Activated T-helper 1 cell treated with anti-CD3 and anti-CD28 coated beads, Interleukin-2, amount 50 U/mL, for 16 hours (primary cell): Measurements from ENCODE around the gene PIP4K2C.

ENCODE experiments used
- DNase-seq, 2 donors: peaks; one replicate each; pipeline ENCODE4 v3.0.0-alpha.2; 2020; ENCODE audit warnings: low read depth in 1 of 2, low spot score in 1 of 2

The PIP4K2C gene

GRCh38 chr12:57620936-57621496 is 30.0 kb downstream of the PIP4K2C start:
- no peak for DNase-seq

- peak in 1 of 2 donors; percentile 37 for DNase-seq
Observed at GRCh38 chr12:57621497-57622292, 30.7 kb downstream of the PIP4K2C start.

DNA sequence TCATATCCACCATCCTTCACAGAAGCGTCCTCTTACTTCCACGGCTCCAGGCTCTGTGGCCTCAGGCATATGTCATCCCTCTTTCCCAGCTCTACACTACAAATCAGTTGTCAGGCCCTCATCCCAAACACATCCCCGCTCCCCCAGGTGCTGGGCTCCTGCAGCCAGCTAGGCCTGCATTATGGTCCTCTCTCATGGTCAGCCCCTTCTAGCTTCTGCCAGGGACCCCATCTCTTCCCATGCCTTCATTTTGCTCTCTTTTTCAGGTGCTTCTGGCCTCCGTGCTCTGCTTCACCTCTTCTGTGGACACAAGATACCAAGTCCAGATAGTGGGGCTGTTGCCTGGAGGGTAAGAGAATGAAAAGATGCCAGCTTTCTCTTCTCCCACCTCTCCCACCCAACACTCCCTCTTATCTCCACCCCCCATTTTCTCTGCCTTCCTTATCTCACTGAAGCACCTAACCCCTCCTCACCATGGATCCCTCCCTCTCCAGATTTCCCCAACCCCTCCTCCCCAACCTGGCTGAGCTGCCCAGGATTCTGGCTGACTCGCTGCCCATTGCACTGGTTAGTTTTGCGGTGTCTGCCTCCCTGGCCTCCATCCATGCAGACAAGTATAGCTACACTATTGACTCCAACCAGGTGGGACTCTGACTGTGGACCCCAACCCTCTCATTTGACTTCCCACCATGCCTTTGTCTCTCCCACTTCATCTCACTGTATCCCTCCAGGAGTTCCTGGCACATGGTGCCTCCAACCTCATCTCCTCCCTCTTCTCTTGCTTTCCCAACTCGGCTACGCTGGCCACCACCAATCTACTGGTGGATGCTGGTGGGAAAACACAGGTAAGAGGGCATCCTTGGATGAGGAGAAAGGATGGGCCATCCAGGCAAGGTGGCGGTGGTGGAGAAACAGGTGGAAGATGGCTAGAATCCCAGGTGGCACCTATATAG is 31.6 kb downstream of the PIP4K2C start:
- no peak for DNase-seq

DNA sequence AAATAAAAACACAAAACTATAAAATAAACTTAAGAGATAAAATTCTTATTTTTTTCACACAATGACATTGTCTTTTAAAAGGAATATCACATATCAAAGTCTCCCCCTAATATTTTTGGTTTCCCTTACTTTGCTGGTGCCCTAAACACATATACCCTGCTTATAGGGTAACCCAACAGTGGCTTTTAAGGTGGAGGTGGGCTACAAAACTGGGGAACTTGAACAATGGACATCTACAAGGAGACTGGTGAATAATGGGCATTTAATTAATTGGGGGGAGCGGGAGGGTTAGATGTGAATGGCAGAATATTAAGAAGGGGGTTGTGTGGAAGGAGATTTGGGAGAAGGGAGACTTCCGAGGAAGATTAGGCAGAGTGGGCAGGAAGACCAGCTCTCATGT is 32.4 kb downstream of the PIP4K2C start:
- no peak for DNase-seq

GRCh38 chr12:57623811-57624390 is 32.9 kb downstream of the PIP4K2C start:
- no peak for DNase-seq

DNA sequence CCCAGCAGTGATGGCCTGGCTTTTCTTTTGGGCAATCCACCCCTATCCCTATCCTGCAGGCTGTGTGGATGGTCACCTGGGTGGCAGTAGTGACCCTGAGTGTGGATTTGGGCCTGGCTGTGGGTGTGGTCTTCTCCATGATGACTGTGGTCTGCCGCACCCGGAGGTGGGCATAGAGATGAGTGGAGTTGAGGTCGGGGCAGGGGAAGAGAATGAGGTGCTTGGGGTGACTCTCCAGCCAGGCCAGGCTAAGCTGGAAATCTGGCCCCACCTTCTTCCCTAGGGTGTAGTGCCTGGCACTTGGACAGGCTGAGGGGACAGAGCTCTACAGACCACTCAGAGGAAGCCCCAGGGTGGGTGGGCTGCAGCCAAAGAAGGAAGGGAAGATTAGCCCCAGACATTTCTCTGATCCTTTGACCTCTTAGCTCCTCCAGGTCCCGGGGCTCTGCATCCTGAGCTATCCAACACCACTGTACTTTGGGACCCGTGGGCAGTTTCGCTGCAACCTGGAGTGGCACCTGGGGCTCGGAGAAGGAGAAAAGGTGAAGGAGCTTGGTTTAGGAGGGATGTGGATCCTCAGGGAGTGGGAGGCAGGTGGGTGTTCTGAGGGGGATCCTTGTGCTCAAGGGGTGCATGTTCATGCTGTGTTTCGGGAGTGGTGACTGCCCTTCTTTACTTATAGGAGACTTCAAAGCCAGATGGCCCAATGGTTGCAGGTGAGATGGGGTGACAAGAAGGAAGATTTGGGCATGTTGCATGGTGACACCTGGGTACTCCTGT is 33.6 kb downstream of the PIP4K2C start:
- DNase-seq: no peak

GRCh38 chr12:57625261-57626032 is 34.5 kb downstream of the PIP4K2C start:
- no peak for DNase-seq

DNA sequence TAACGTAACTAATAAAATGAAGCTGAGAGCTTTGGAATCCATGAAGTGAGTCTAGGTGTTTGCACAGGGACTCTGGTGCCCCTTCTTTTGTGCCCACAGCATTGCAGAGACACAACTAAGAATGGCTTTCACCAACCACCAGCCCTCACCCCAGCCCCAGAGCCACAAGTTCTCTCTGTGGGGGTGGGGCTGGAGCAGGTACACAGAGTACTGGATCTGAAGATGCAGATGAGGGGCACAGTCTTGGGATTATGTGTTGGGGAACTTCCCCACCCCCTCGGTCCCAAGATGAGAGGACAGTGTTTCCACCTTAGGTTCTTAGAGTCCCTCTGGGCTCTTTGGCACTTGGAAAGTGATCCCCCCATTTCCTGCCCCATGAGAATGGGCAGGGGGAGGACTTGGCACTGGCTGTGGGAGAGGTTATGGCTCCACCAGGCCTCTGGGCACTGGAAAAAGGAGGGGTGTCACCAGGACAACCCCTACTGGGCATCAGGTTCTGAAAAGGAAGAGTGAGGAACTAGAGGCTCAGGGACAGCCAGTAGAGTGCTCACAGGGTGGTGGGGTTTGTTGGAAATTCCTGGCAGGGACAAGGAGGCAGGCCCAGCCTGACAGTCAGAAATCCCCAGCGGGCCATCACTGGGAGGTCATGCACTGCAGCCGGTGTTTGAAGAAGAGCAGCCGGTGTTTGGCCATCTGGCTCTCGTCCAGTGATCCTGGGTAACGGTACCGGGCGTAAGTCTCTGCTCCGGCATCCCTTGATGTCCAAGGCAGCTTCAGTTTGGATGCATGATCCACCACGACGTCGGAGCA is 35.3 kb downstream of the PIP4K2C start:
- DNase-seq: no peak

DNA sequence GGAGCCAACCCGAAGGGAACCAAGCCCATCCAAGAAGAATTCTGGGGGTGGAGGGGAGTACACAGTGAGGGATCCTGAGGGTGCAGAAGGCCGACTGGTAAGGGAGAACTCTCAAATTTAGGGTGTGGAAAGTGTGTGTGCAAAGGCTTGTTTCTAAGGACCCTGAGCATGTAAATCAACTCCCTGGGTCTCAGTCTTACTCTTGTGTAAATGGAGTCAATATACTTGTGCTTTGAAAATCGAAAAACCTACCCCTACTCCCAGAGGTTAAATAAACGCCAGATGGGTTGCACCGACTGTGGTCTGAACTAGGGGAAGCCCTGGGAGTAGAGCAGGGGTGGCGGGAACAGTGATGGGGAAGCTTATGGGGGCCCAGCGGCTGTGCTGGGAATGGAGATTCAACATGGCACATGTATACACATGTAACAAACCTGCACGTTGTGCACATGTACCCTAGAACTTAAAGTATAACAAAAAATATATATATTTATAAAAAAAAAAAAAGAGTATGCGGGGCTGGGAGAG is 36.0 kb downstream of the PIP4K2C start:
- DNase-seq: no peak

DNA sequence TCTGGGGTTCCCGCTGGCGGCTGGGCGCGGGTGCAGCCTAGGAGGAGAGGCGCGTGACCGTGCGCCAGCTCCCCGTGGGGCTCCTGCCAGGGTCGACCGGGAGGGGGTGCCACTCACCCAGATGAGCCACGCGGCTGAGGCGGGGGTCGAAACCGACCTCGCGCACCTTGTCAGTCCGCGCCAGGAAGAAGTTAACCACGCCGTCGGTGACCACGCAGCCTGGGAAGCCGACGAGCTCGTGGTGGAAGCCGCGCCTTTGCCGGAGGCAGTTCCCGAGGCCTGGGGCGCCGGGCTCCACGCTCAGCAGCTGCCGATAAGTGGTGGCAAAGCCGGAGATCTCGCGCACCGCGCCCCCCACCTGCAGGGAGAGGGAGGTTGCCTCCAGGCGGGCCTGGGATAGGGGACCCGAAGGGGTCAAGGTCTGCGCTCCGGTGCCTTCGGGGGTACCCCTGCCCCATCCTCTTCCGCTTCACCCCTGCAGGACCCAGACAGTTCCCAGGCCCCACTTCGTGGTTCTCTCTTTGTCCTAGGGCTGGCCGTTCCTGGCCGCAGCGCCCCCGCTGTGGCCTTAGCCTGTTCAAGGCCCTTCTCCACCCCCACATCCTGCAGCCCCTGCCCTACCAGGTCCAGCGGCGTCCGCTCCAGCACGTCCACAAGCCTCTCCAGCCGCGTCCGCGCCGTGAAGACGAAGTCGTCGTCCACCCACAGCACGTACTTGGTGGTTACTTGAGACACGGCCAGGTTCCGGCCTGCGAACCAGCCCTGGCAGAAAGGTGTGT is 36.7 kb downstream of the PIP4K2C start:
- DNase-seq: no peak

DNA sequence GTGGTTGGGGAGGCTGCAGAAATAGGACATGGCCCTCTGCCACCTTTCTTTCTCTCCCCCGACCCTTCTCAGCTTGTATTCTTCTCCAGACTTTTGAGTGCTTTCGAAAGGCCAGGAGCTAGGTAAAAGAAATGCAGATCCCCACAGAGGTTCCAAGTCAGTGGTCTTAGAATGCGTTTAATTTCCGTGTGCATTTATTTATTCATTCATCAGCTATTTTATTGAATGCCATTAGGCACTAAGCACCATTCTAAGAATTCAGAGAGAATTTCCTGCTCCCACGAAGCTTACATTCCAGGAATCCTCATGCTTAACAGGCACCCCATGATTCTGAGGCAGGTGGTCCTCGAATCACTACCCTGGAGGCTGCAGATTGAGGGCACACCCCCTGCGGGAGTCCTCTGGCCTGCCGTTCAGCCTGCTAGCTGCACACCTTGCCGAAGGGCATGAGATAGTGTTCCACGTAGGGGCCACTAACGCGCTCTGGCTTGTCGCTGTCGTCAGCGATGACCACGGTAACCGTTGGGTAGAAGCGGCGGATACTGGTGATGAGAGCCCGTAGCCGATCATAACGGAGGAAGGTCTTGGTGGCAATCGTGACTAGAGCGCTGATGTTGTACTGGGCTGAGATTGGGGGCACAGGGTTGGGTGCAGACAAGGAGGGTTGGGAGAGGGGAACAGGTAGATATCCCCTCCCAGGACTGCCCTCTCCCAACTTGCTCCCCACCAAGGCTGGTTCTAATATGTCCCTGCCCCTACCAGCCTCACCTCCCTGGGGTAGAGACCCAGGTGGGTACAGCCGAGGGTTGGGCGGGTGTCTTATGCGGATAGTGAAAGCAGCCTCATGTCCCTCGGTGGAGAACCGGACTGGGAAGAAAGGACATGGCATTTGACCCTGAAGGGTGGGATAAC is 37.5 kb downstream of the PIP4K2C start:
- no peak for DNase-seq

GRCh38 chr12:57629897-57630471 is 39.0 kb downstream of the PIP4K2C start:
- DNase-seq: no peak

DNA sequence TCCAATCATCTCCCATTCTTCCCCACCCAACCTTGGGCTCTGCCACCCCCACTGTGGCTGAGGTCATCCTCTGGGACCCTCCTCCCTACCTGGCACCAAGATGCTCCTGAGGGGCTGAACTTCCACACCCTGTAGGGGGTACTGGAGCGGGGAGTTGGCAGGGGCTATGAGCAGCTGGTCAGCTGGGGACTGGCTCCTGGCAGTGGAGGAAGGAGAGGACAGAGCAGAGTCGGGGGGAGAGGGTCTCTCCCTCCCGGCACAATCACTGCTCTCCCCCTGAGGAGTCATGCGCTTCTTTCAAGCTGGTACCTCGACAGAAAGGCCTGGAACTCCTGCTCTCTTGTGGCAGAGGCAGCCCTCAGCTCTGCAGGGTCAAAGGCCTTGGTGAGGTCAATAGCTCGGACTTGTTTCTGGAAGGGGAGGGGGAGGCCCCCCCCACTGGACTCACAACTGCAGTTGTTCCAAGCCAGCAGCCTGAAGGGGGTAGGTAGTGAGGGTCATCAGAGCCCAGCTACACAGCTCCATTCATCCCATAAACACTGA is 40.0 kb downstream of the PIP4K2C start:
- DNase-seq: no peak

DNA sequence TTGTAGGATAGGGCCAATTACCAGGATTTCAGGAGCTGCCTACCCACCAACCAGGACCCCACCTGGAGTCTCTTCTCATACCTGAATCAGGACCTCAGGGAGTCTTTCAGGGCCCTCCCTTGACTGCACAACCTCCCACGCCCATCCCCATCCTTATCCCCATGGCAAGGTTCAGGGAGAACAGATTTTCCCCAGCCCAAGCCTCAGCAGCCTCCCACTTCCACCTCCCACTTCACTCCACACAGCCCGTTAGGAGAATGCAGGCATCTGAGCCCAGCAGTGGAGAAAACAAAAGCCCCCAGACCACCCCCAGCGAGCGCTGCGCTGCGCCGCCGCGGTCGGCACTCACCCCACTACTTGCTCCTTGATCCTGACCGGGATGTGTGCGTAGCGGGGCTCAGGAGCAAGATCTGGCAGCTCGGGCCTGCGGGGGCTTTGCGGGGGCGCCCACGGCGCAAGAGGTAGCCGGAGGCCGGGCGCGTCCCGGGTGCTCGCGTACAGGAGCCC is 40.6 kb downstream of the PIP4K2C start:
- DNase-seq: no peak

- no peak for DNase-seq
Observed at GRCh38 chr12:57632073-57632957, 41.3 kb downstream of the PIP4K2C start.
